Left ventricle myocardium superior (tissue), 1 donor: ENCODE results near the gene CITED4. TPM values are rescaled to one million over a fixed set of nuclear protein-coding genes. Genes with fewer than 3 reads are reported as not detected.

Experiments used
- ATAC-seq: fragments of 200-7000 bp; cut with Tn5 transposase; one replicate; pipeline ENCODE4 v1.9.1; 2020; ENCODE audit warnings: mild to moderate bottlenecking, moderate library complexity
- DNase-seq: peaks from one replicate; pipeline ENCODE4 v3.0.0-alpha.2; 2020
- intact Hi-C: fragments of 100-400 bp; cut with micrococcal nuclease; formaldehyde crosslinking; loops from one replicate; pipeline ENCODE4 v1.11.0; 2022
- total RNA-seq: library from RNA; stranded (reverse); fragmentation: NEBNext Ultra II Directional; extraction: Animal tissue kit (Norgen Biotek cat#: 25700); gene quantifications from one replicate; pipeline ENCODE4 v1.2.1, GENCODE V29; 2021
- donor health status: DM: no; HTN: yes; CAD: no; lungs with severe emphysema.

CITED4 gene
- total RNA-seq, 1 donor from 2014 or later, result 45.4 TPM

- ATAC-seq (no peak), DNase-seq (no peak)
- intact Hi-C loops, result no loop called here
Observed at GRCh38 chr1:40820911-40821693, 41.1 kb downstream of the CITED4 start.

- no peak for DNase-seq
- ATAC-seq, result no peak
- intact Hi-C loops, result no loop called here
Observed at GRCh38 chr1:40820251-40820797, 41.8 kb downstream of the CITED4 start.

- DNase-seq, result no peak
- intact Hi-C loops, result no loop called here
- ATAC-seq, result no peak
Observed at GRCh38 chr1:40819101-40819500, 43.1 kb downstream of the CITED4 start.

GRCh38 chr1:40818264-40818961, 43.8 kb downstream of the CITED4 start:
- DNase-seq, result peak; percentile 73
- ATAC-seq, result peak; percentile 90
- intact Hi-C loops, result no loop called here

- DNase-seq (no peak), ATAC-seq (no peak)
- intact Hi-C loops, result no loop called here
Observed at GRCh38 chr1:40817791-40818263, 44.3 kb downstream of the CITED4 start.

- DNase-seq, result no peak
- intact Hi-C loops, result no loop called here
Observed at GRCh38 chr1:40815420-40815819, 46.7 kb downstream of the CITED4 start.

More at GRCh38 chr1:40815420-40815819, 46.7 kb downstream of the CITED4 start:
- no peak for ATAC-seq

Other genes starting within 250 kb of the CITED4 start
- 0.92 TPM for gene RIMS3, start 196.7 kb downstream of the CITED4 start, total RNA-seq
- 78.6 TPM for gene NFYC, start 170.7 kb downstream of the CITED4 start, total RNA-seq
- 1.9 TPM for gene KCNQ4, start 78.6 kb downstream of the CITED4 start, total RNA-seq
- gene CTPS1, start 117.3 kb upstream of the CITED4 start, total RNA-seq, result 6.7 TPM
- 0.37 TPM for gene SLFNL1, start 159.4 kb upstream of the CITED4 start, total RNA-seq